K562 (cell line): Measurements from ENCODE around the gene MBL2. TPM values are rescaled to one million over a fixed set of nuclear protein-coding genes. Genes with fewer than 3 reads are reported as not detected.

Experiments
- ATAC-seq: fragments of 200-7000 bp; cut with Tn5 transposase; 3 replicates; pipeline ENCODE4 v1.9.1; 2020; ENCODE audit warnings: moderate library complexity
- BruUV-seq: library from RNA; stranded (reverse); fragments of 400-500 nt; replicated peaks from 2 replicates; lab custom pipeline; 2021; lab: Mats Ljungman, UMichigan
- CTCF ChIA-PET: fragments of 300-600 bp; formaldehyde crosslinking; extraction: SDS; loops from one replicate; lab custom pipeline; 2021; ENCODE audit warnings: low intra/inter-chr PET ratio; lab: Yijun Ruan, JAX
- POLR2A ChIA-PET: fragments of 300-600, 350-650 bp; sonication (Branson Sonifier 250); formaldehyde crosslinking; extraction: SDS; loops from one replicate; lab custom pipeline; 2021; ENCODE audit warnings: antibody characterized with exemption, inconsistent platforms; lab: Yijun Ruan, JAX
- DNase-seq, 4 experiments: peaks; one replicate each; pipeline versions ENCODE4 v3.0.0 to v3.0.0-alpha.2; 2011 to 2018; ENCODE audit warnings: low spot score in 3 of 4, mixed read lengths in 3 of 4; ENCODE audit errors: extremely low read depth in 1 of 4
- FAIRE-seq: peaks from 2 replicates; lab custom pipeline; 2011; peaks lifted over from hg19 to GRCh38; lab: Jason Lieb, UNC
- H2AFZ ChIP-seq: 2 replicates; pipeline ENCODE4 v1.6.0; 2011; ENCODE audit warnings: low read depth, low read length, control low read depth, inconsistent platforms
- H3K27ac ChIP-seq: fragments of 200-600 bp; 3 replicates; pipeline ENCODE4 v1.8.0; 2011; ENCODE audit warnings: low read depth, mild to moderate bottlenecking, control low read depth, inconsistent platforms, low read length, moderate library complexity, mixed read lengths; ENCODE audit errors: extremely low read depth
- H3K27me3 ChIP-seq, 2 experiments: fragments of 300-600 bp in 1 of 2; 2 replicates in 1 of 2; 3 replicates in 1 of 2; pipeline versions ENCODE4 v1.6.0 to v1.8.0; 2011; ENCODE audit warnings: inconsistent platforms in 2 of 2, low read length in 2 of 2, mild to moderate bottlenecking in 1 of 2, mixed read lengths in 1 of 2, moderate library complexity in 1 of 2; ENCODE audit not compliant: control insufficient read depth in 2 of 2, insufficient read depth in 2 of 2
- H3K36me3 ChIP-seq: fragments of 300-600 bp; 3 replicates; pipeline ENCODE4 v1.8.0; 2011; ENCODE audit warnings: mild to moderate bottlenecking, low read length, inconsistent platforms; ENCODE audit not compliant: control insufficient read depth, insufficient read depth
- H3K4me1 ChIP-seq, 2 experiments: fragments of 200-600 bp in 1 of 2; replicated peaks in 1 of 2; 2 replicates in 1 of 2; 3 replicates in 1 of 2; pipeline versions ENCODE4 v1.5.1 to v1.8.0; 2011; ENCODE audit warnings: inconsistent platforms in 2 of 2, low read length in 2 of 2, mild to moderate bottlenecking in 1 of 2, mixed read lengths in 1 of 2, moderate library complexity in 1 of 2; ENCODE audit not compliant: control insufficient read depth in 2 of 2, insufficient read depth in 2 of 2
- H3K4me2 ChIP-seq: 2 replicates; pipeline ENCODE4 v1.6.1; 2011; ENCODE audit warnings: low read length, control low read depth, inconsistent platforms, mixed read lengths; ENCODE audit not compliant: insufficient read depth
- H3K4me3 ChIP-seq: fragments of 200-600 bp; sonication (generic), shearing (Covaris generic); 2 replicates; pipeline ENCODE4 v1.5.1; 2016; ENCODE audit warnings: control low read depth, inconsistent platforms
- H3K79me2 ChIP-seq: fragments of 200-600 bp; 3 replicates; pipeline ENCODE4 v1.8.0; 2011; ENCODE audit warnings: low read length, inconsistent platforms; ENCODE audit not compliant: control insufficient read depth, insufficient read depth
- H3K9ac ChIP-seq, 2 experiments: 2 replicates each; pipeline versions ENCODE4 v1.6.0 to v1.6.1; 2011; ENCODE audit warnings: low read depth in 2 of 2, low read length in 2 of 2, control low read depth in 1 of 2, inconsistent platforms in 1 of 2, mild to moderate bottlenecking in 1 of 2, mixed read lengths in 1 of 2; ENCODE audit not compliant: insufficient read depth in 1 of 2
- H3K9me1 ChIP-seq: one replicate; pipeline ENCODE4 v1.6.0; 2011; ENCODE audit warnings: inconsistent platforms, mild to moderate bottlenecking, low read length, moderate library complexity; ENCODE audit not compliant: control insufficient read depth, insufficient read depth
- H3K9me3 ChIP-seq: replicated peaks from 2 replicates; pipeline ENCODE4 v1.5.1; 2011; ENCODE audit warnings: low read depth, low read length, inconsistent platforms; ENCODE audit not compliant: control insufficient read depth, insufficient read depth
- H4K20me1 ChIP-seq: replicated peaks from 2 replicates; pipeline ENCODE4 v1.6.1; 2011; ENCODE audit warnings: low read length, inconsistent platforms, mixed read lengths; ENCODE audit not compliant: control insufficient read depth, insufficient read depth
- CEBPG ChIP-seq, 3 experiments: fragments of 200-800 bp in 1 of 3; sonication (Bioruptor generic) in 1 of 3; sonication (generic) in 1 of 3; formaldehyde crosslinking in 1 of 3; IDR thresholded peaks in 2 of 3; conservative IDR thresholded peaks in 1 of 3; 2 replicates each; pipeline versions ENCODE4 v1.6.1 to v1.8.0; 2016 to 2022; ENCODE audit warnings: missing compliant biosample characterization in 2 of 3, missing genetic modification characterization in 2 of 3, mild to moderate bottlenecking in 1 of 3, missing genetic modification reagents in 1 of 3
- ETS2 ChIP-seq: IDR thresholded peaks from 2 replicates; pipeline ENCODE4 v1.6.1; 2016; ENCODE audit warnings: borderline replicate concordance, missing genetic modification characterization, mild to moderate bottlenecking, moderate library complexity, missing compliant biosample characterization; ENCODE audit not compliant: poor library complexity, severe bottlenecking
- GABPA ChIP-seq: fragments of 200-800 bp; sonication (Bioruptor generic); conservative IDR thresholded peaks from 2 replicates; pipeline ENCODE4 v1.6.1; 2016; ENCODE audit warnings: low read depth, missing genetic modification characterization, missing compliant biosample characterization
- JUND ChIP-seq, 2 experiments: IDR thresholded peaks; 2 replicates in 1 of 2; 3 replicates in 1 of 2; pipeline ENCODE4 v1.6.1; 2011; ENCODE audit warnings: borderline replicate concordance in 2 of 2, low read depth in 2 of 2, low read length in 2 of 2, improper control_type of control experiment in 1 of 2, missing biosample characterization in 1 of 2, missing genetic modification characterization in 1 of 2, missing genetic modification reagents in 1 of 2
- POLR3A ChIP-seq: IDR thresholded peaks from 2 replicates; pipeline ENCODE4 v1.6.1; 2011; ENCODE audit warnings: borderline replicate concordance, mild to moderate bottlenecking, moderate library complexity; ENCODE audit not compliant: insufficient read length, insufficient read depth; ENCODE audit errors: extremely low read depth
- RAD21 ChIP-seq, 2 experiments: fragments of 250-450 bp in 1 of 2; fragments of 450-650 bp in 1 of 2; sonication (Bioruptor Pico) in 1 of 2; formaldehyde crosslinking in 1 of 2; IDR thresholded peaks in 1 of 2; conservative IDR thresholded peaks in 1 of 2; 2 replicates each; pipeline versions ENCODE4 v1.4.0 to v1.8.0; 2020 to 2022; ENCODE audit warnings: mild to moderate bottlenecking in 2 of 2, moderate library complexity in 1 of 2
- SAP30 ChIP-seq: fragments of 200-600 bp; sonication (generic); IDR thresholded peaks from 2 replicates; pipeline ENCODE4 v1.6.1; 2012; ENCODE audit warnings: borderline replicate concordance, low read depth, mild to moderate bottlenecking, moderate library complexity, low read length, control low read depth, inconsistent platforms; ENCODE audit not compliant: insufficient read depth, poor library complexity, severe bottlenecking
- TOE1 ChIP-seq, 2 experiments: fragments of 450-650 bp in 1 of 2; sonication (generic) in 1 of 2; formaldehyde crosslinking in 1 of 2; IDR thresholded peaks; 2 replicates each; pipeline versions ENCODE4 v1.7.1 to v1.8.0; 2016 to 2022; ENCODE audit warnings: borderline replicate concordance in 2 of 2, mild to moderate bottlenecking in 2 of 2, antibody characterized with exemption in 1 of 2, inconsistent platforms in 1 of 2, low read depth in 1 of 2, missing genetic modification reagents in 1 of 2, moderate library complexity in 1 of 2
- ZBTB43 ChIP-seq: sonication (generic); formaldehyde crosslinking; IDR thresholded peaks from 2 replicates; pipeline ENCODE4 v1.8.0; 2023; ENCODE audit warnings: mild to moderate bottlenecking, missing genetic modification reagents
- ZBTB8A ChIP-seq: fragments of 450-650 bp; IDR thresholded peaks from 2 replicates; pipeline ENCODE4 v1.6.1; 2018; ENCODE audit warnings: mild to moderate bottlenecking, moderate library complexity; ENCODE audit not compliant: partially characterized antibody
- ZNF431 ChIP-seq: sonication (generic); formaldehyde crosslinking; IDR thresholded peaks from 2 replicates; pipeline ENCODE4 v1.8.0; 2022; ENCODE audit warnings: mild to moderate bottlenecking, missing genetic modification reagents
- WGBS: fragments of 100-300 bp; shearing (Covaris generic); methylation state at CpG from one replicate; pipeline ENCODE4 v1.1.6; 2016; ENCODE audit warnings: low coverage, mixed read lengths; ENCODE audit not compliant: insufficient coverage; ENCODE audit errors: missing lambda C conversion rate; 5-methylcytosine and 5-hydroxymethylcytosine counted together
- in situ Hi-C: fragments of 300-500 bp; cut with MboI; formaldehyde crosslinking; loops from 4 replicates; pipeline ENCODE4 v1.15.0; 2018; ENCODE audit warnings: inconsistent platforms, mixed read lengths
- intact Hi-C: fragments of 100-400 bp; cut with micrococcal nuclease; formaldehyde crosslinking; loops from 2 replicates; pipeline ENCODE4 v1.14.2; 2022
- polyA plus RNA-seq, 8 experiments: library from polyadenylated mRNA; depleted of rRNA in 4 of 8; stranded (reverse) in 5 of 8; unstranded in 3 of 8; fragments of >200 nt; fragmentation: Nextera tagmentation in 2 of 8; fragmentation: Illumina TruSeq in 1 of 8; extraction: Ambion mirVana in 2 of 8; extraction: Trizol in 1 of 8; gene quantifications; 2 replicates each; pipeline versions ENCODE4 v1.2.1 to v1.2.3, GENCODE V29; 2011 to 2014; ENCODE audit warnings: inconsistent platforms in 1 of 8, missing spikeins in 1 of 8
- total RNA-seq, 7 experiments: library from RNA; depleted of rRNA in 6 of 7; stranded (reverse); fragments of >200 nt in 6 of 7; fragmentation: Illumina TruSeq in 2 of 7; extraction: Trizol in 2 of 7; gene quantifications; 2 replicates each; pipeline versions ENCODE4 v1.2.1 to v1.2.3, GENCODE V29; 2011 to 2021; ENCODE audit warnings: low replicate concordance in 1 of 7
- TF ChIP-seq, protein P1 (sequence below): fragments of 450-650 bp; IDR thresholded peaks from 2 replicates; pipeline ENCODE4 v1.7.0; 2016; ENCODE audit warnings: borderline replicate concordance

MBL2 gene
- total and polyA plus RNA-seq, 9 of the 15 experiments (the other 6 are each of a cell fraction or from before 2014, with no cell fraction given): not detected

GRCh38 chr10:52740155-52740549, 32.4 kb downstream of the MBL2 start:
- Histone ChIP-seq H3K4me3 (no peak overlapping the region), H3K9ac (no peak overlapping the region), H3K9me1 (no peaks in the 10 kb centered on the region), H3K79me2 (no peaks in the 10 kb centered on the region), H3K27me3 (no peaks in the 10 kb centered on the region), H3K36me3 (no peaks in the 10 kb centered on the region), H3K4me1 (no peaks in the 10 kb centered on the region), H3K4me2 (no peak overlapping the region), H4K20me1 (no peaks in the 10 kb centered on the region), H3K9me3 (no peaks in the 10 kb centered on the region; the same call in 1 of the 2 replicates), H2AFZ (no peak overlapping the region), H3K27ac (no peak overlapping the region)
- no peak for DNase-seq
- POLR2A ChIA-PET: no interaction called here
- in situ Hi-C loops: no loop called here
- BruUV-seq: no TSS peak
- ATAC-seq: no peak
- CTCF ChIA-PET: no interaction called here
- TF ChIP-seq RAD21 (CRISPR knock-in tag; conservative IDR thresholded peaks at IDR 0.05 in 1 of 2, IDR thresholded peaks at IDR 0.05 in 1 of 2) (no peak), GABPA (tag) (no peak), ZNF431 (CRISPR knock-in tag) (no peak), CEBPG (CRISPR knock-in tag; IDR thresholded peaks at IDR 0.05) (no peak), CEBPG (tag; conservative IDR thresholded peaks at IDR 0.05 in 1 of 2, IDR thresholded peaks at IDR 0.05 in 1 of 2) (no peak), SAP30 (no peak), TOE1 (IDR thresholded peaks at IDR 0.05; ENCODE audit: borderline replicate concordance) (no peak), TOE1 (CRISPR knock-in tag; IDR thresholded peaks at IDR 0.05; ENCODE audit: borderline replicate concordance, low read depth) (no peak), POLR3A (no peak), ZBTB43 (no peak), JUND (IDR thresholded peaks at IDR 0.05; ENCODE audit: borderline replicate concordance, low read depth, low read length) (no peak), JUND (tag; IDR thresholded peaks at IDR 0.05; ENCODE audit: borderline replicate concordance, low read depth, low read length) (no peak), ETS2 (tag) (no peak), ZBTB8A (no peak)
- TF ChIP-seq, protein P1, sequence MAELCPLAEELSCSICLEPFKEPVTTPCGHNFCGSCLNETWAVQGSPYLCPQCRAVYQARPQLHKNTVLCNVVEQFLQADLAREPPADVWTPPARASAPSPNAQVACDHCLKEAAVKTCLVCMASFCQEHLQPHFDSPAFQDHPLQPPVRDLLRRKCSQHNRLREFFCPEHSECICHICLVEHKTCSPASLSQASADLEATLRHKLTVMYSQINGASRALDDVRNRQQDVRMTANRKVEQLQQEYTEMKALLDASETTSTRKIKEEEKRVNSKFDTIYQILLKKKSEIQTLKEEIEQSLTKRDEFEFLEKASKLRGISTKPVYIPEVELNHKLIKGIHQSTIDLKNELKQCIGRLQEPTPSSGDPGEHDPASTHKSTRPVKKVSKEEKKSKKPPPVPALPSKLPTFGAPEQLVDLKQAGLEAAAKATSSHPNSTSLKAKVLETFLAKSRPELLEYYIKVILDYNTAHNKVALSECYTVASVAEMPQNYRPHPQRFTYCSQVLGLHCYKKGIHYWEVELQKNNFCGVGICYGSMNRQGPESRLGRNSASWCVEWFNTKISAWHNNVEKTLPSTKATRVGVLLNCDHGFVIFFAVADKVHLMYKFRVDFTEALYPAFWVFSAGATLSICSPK: no peak
- intact Hi-C loops: loop anchor here (5.0 kb wide), 1 partner anchor 42 kb away; no protein-coding TSS in a partner anchor
- WGBS: 0% methylated on average over 1 of the region's 1 CpG
- FAIRE-seq: no peak
